A549 (cell line): ENCODE data around the gene EXOSC2. TPM values are rescaled to one million over a fixed set of nuclear protein-coding genes. Genes with fewer than 3 reads are reported as not detected.
A peak's percentile ranks its signal among the peaks of the same experiment; 100 is the strongest.

ENCODE experiments used
- ATAC-seq, 2 experiments: fragments of 200-7000 bp in 1 of 2; fragments of >200 bp in 1 of 2; cut with Nextera tagmentation in 1 of 2; cut with Tn5 transposase in 1 of 2; 3 replicates each; pipeline versions ENCODE4 v1.8.0 to v1.9.1; 2018 to 2020; ENCODE audit warnings: mild to moderate bottlenecking in 1 of 2, moderate library complexity in 1 of 2
- CTCF ChIA-PET: fragments of 300-600 bp; sonication (Branson Sonifier 250); formaldehyde crosslinking; extraction: SDS; loops from one replicate; lab custom pipeline; 2021; ENCODE audit warnings: antibody characterized with exemption, inconsistent platforms; lab: Yijun Ruan, JAX
- POLR2A ChIA-PET: fragments of 350-600 bp; formaldehyde crosslinking; extraction: SDS; loops from one replicate; lab custom pipeline; 2021; ENCODE audit warnings: antibody characterized with exemption, inconsistent platforms; lab: Yijun Ruan, JAX
- DNase-seq, 2 experiments: peaks; one replicate each; pipeline versions ENCODE4 v3.0.0 to v3.0.0-alpha.2; 2011 to 2016; ENCODE audit warnings: low read depth in 1 of 2, low spot score in 1 of 2
- FAIRE-seq: peaks from 2 replicates; lab custom pipeline; 2011; peaks lifted over from hg19 to GRCh38; lab: Jason Lieb, UNC
- H3K27ac ChIP-seq, 2 experiments: fragments of >200 bp; sonication (Bioruptor Twin); formaldehyde crosslinking; 3 replicates each; pipeline ENCODE4 v1.5.1; 2016 to 2017
- H3K4me1 ChIP-seq: fragments of >200 bp; sonication (Bioruptor Twin); formaldehyde crosslinking; 3 replicates; pipeline ENCODE4 v1.6.1; 2016
- H3K4me2 ChIP-seq: fragments of >200 bp; sonication (Bioruptor Twin); formaldehyde crosslinking; 3 replicates; pipeline ENCODE4 v1.6.1; 2016
- H3K4me3 ChIP-seq: fragments of >200 bp; sonication (Bioruptor Twin); formaldehyde crosslinking; 3 replicates; pipeline ENCODE4 v1.5.1; 2016
- H3K9me3 ChIP-seq: fragments of >200 bp; sonication (Bioruptor Twin); formaldehyde crosslinking; 3 replicates; pipeline ENCODE4 v1.6.1; 2016
- CEBPB ChIP-seq, 2 experiments: fragments of >200 bp in 1 of 2; sonication (Bioruptor Twin) in 1 of 2; formaldehyde crosslinking in 1 of 2; IDR thresholded peaks; 2 replicates each; pipeline ENCODE4 v1.6.1; 2012 to 2016
- CTCF ChIP-seq: fragments of >200 bp; sonication (Bioruptor Twin); formaldehyde crosslinking; IDR thresholded peaks from 3 replicates; pipeline ENCODE4 v1.5.1; 2016
- EP300 ChIP-seq, 2 experiments: fragments of >200 bp; sonication (Bioruptor Twin); formaldehyde crosslinking; IDR thresholded peaks; 2 replicates in 1 of 2; 3 replicates in 1 of 2; pipeline ENCODE4 v1.6.1; 2016 to 2017
- HDAC2 ChIP-seq: fragments of 200-600 bp; sonication (generic); IDR thresholded peaks from 2 replicates; pipeline ENCODE4 v1.6.1; 2016
- JUN ChIP-seq, 2 experiments: fragments of >200 bp; sonication (Bioruptor Twin); formaldehyde crosslinking; IDR thresholded peaks; 2 replicates in 1 of 2; 3 replicates in 1 of 2; pipeline ENCODE4 v1.6.1; 2016 to 2017
- KDM5A ChIP-seq: fragments of 200-600 bp; sonication (generic); IDR thresholded peaks from 2 replicates; pipeline ENCODE4 v1.6.1; 2016; ENCODE audit warnings: antibody characterized with exemption, mild to moderate bottlenecking
- MAX ChIP-seq: IDR thresholded peaks from 2 replicates; pipeline ENCODE4 v1.6.1; 2012
- MYC ChIP-seq: IDR thresholded peaks from 2 replicates; pipeline ENCODE4 v1.6.1; 2012; ENCODE audit warnings: mild to moderate bottlenecking, inconsistent platforms, low read length, improper control_type of control experiment, borderline replicate concordance
- NR3C1 ChIP-seq: fragments of >200 bp; sonication (Bioruptor Twin); formaldehyde crosslinking; IDR thresholded peaks from 3 replicates; pipeline ENCODE4 v1.6.1; 2017
- PHF8 ChIP-seq: fragments of 200-600 bp; sonication (generic); IDR thresholded peaks from 2 replicates; pipeline ENCODE4 v1.6.1; 2016; ENCODE audit warnings: low read depth, mild to moderate bottlenecking, antibody characterized with exemption, moderate library complexity, borderline replicate concordance
- POLR2A ChIP-seq: IDR thresholded peaks from 2 replicates; pipeline ENCODE4 v1.6.1; 2012; ENCODE audit warnings: mild to moderate bottlenecking, low read length
- RAD21 ChIP-seq, 2 experiments: fragments of >200 bp in 1 of 2; sonication (Bioruptor Twin) in 1 of 2; formaldehyde crosslinking in 1 of 2; IDR thresholded peaks in 1 of 2; conservative IDR thresholded peaks in 1 of 2; 2 replicates in 1 of 2; 3 replicates in 1 of 2; pipeline ENCODE4 v1.6.1; 2012 to 2018; ENCODE audit warnings: inconsistent platforms in 1 of 2
- RCOR1 ChIP-seq: fragments of 150-350 bp; IDR thresholded peaks from 2 replicates; pipeline ENCODE4 v1.6.1; 2014; ENCODE audit warnings: antibody characterized with exemption, low read length, low read depth
- SMC3 ChIP-seq: fragments of >200 bp; sonication (Bioruptor Twin); formaldehyde crosslinking; IDR thresholded peaks from 3 replicates; pipeline ENCODE4 v1.6.1; 2018; ENCODE audit warnings: inconsistent platforms
- TFCP2L1 ChIP-seq: fragments of 250-450 bp; sonication (Bioruptor Pico); IDR thresholded peaks from 2 replicates; pipeline ENCODE4 v1.5.0; 2021; ENCODE audit warnings: mild to moderate bottlenecking
- USF2 ChIP-seq: fragments of 450-650 bp; IDR thresholded peaks from 2 replicates; pipeline ENCODE4 v1.6.1; 2014; ENCODE audit warnings: antibody characterized with exemption
- ZC3H11A ChIP-seq: fragments of 450-650 bp; IDR thresholded peaks from 2 replicates; pipeline ENCODE4 v1.6.1; 2014; ENCODE audit warnings: antibody characterized with exemption, mild to moderate bottlenecking
- WGBS: methylation state at CpG from one replicate; pipeline ENCODE4 v1.1.6; 2017; ENCODE audit errors: missing lambda C conversion rate; 5-methylcytosine and 5-hydroxymethylcytosine counted together
- polyA plus RNA-seq, 4 experiments: library from polyadenylated mRNA; depleted of rRNA in 3 of 4; stranded (reverse); fragments of >200 nt; fragmentation: RNase III in 1 of 4; extraction: RNeasy Plus Mini Kit Qiagen cat#74134 plus additional on column Dnase treatment in 1 of 4; gene quantifications; 2 replicates in 3 of 4; 3 replicates in 1 of 4; pipeline ENCODE4 v1.2.3, GENCODE V29; 2011 to 2017

EXOSC2 gene
- polyA plus RNA-seq, 2 of the 4 experiments (the other 2 are of a cell fraction) = 96.8 to 101 TPM

- TF ChIP-seq NR3C1 (no peak), HDAC2 (no peak), POLR2A (no peak), EP300 (IDR thresholded peaks at IDR 0.05) (no peak)
- TF ChIP-seq, all 56 proteins: peak for 0
- no peak overlapping the region for H3K27ac ChIP-seq
- peaks cover 33% of the 10 kb centered on the region; the same call in 2 of the 3 replicates for H3K4me1 ChIP-seq
- 91% methylated on average over 8 of the region's 8 CpGs for WGBS
- no peak for ATAC-seq
- no peak overlapping the region for H3K4me3 ChIP-seq
- POLR2A ChIA-PET = no interaction called here
- no peak overlapping the region; the same call in 2 of the 3 replicates for H3K4me2 ChIP-seq
- no peaks in the 10 kb centered on the region for H3K9me3 ChIP-seq
- no peak for FAIRE-seq
- CTCF ChIA-PET = interaction anchor here (1.2 to 9.0 kb wide), 3 partner anchors 11 to 153 kb away, joined by 3 to 176 read pairs (median 37); no protein-coding TSS in a partner anchor
- no peak for DNase-seq
Observed at GRCh38 chr9:130711469-130711868, 17.9 kb downstream of the EXOSC2 start.

GRCh38 chr9:130712564-130713285 is 19.1 kb downstream of the EXOSC2 start:
- Histone ChIP-seq H3K4me1 (peaks cover 30% of the 10 kb centered on the region; the same call in 2 of the 3 replicates), H3K4me3 (peak overlapping the region; percentile 90), H3K9me3 (no peaks in the 10 kb centered on the region), H3K27ac (peak overlapping the region; percentile 95 to 97), H3K4me2 (peak overlapping the region; percentile 79)
- WGBS = 6% methylated on average over 3 of the region's 68 CpGs
- POLR2A ChIA-PET = interaction anchor here (0.7 to 1.3 kb wide), 2 partner anchors 19 to 549 kb away, joined by 3 to 5 read pairs; partner anchors contain the start of gene EXOSC2
- FAIRE-seq (no peak), DNase-seq (peak; percentile 99), ATAC-seq (peak; percentile 98)
- TF ChIP-seq POLR2A (peak; percentile 61), TFCP2L1 (CRISPR knock-in tag) (0 out of 2 replicates have a peak, but pooled peaks have one; percentile 56), JUN (IDR thresholded peaks at IDR 0.05) (peak in 1 of 2 experiments; percentile 70; a peak in 2 of 5 replicates), PHF8 (peak; percentile 62; the same call in 1 of the 2 replicates), MYC (peak; percentile 55; the same call in 1 of the 2 replicates), KDM5A (0 out of 2 replicates have a peak, but pooled peaks have one; percentile 50), RCOR1 (no peak), ZC3H11A (no peak), USF2 (0 out of 2 replicates have a peak, but pooled peaks have one; percentile 39), SMC3 (0 out of 3 replicates have a peak, but pooled peaks have one; percentile 11), CEBPB (IDR thresholded peaks at IDR 0.05) (no peak), MAX (peak; percentile 60)
- CTCF ChIA-PET = interaction anchor here (1.2 to 4.2 kb wide), 6 partner anchors 12 to 286 kb away, joined by 3 to 47 read pairs (median 4); no protein-coding TSS in a partner anchor

GRCh38 chr9:130713286-130713960 is 19.8 kb downstream of the EXOSC2 start:
- ATAC-seq = peak; percentile 1 to 3; a peak in 4 of 6 replicates
- peak overlapping the region; percentile 95 to 97 for H3K27ac ChIP-seq
- 1% methylated on average over 36 of the region's 37 CpGs for WGBS
- POLR2A ChIA-PET = interaction anchor here (1.3 kb wide), 1 partner anchor 20 kb away, joined by 5 read pairs; the partner anchor contains the start of gene EXOSC2
- TF ChIP-seq MAX (peak; percentile 5; the same call in 1 of the 2 replicates), CTCF (0 out of 3 replicates have a peak, but pooled peaks have one; percentile 6), USF2 (no peak), RAD21 (conservative IDR thresholded peaks at IDR 0.05 in 1 of 2, IDR thresholded peaks at IDR 0.05 in 1 of 2) (peak in 1 of 2 experiments; percentile 26; a peak in 1 of 5 replicates)
- DNase-seq = no peak
- CTCF ChIA-PET = interaction anchor here (0.8 to 4.2 kb wide), 9 partner anchors 13 to 285 kb away, joined by 3 to 47 read pairs (median 3); no protein-coding TSS in a partner anchor
- peak overlapping the region; percentile 90 for H3K4me3 ChIP-seq
- no peaks in the 10 kb centered on the region for H3K9me3 ChIP-seq
- peaks cover 27% of the 10 kb centered on the region; the same call in 2 of the 3 replicates for H3K4me1 ChIP-seq
- peak overlapping the region; percentile 79 for H3K4me2 ChIP-seq
- FAIRE-seq = no peak
